K562 (cell line): ENCODE data around the gene CD300LG. TPM values are rescaled to one million over a fixed set of nuclear protein-coding genes. Genes with fewer than 3 reads are reported as not detected.
A peak's percentile ranks its signal among the peaks of the same experiment; 100 is the strongest.

Experiments
- ARNT ChIP-seq, 2 experiments: fragments of 450-650 bp; IDR thresholded peaks; 2 replicates each; pipeline ENCODE4 v1.6.1; 2016; ENCODE audit warnings: mild to moderate bottlenecking in 1 of 2
- CREBBP ChIP-seq: IDR thresholded peaks from one replicate; pipeline ENCODE4 v1.6.1; 2012; ENCODE audit warnings: low read depth, mild to moderate bottlenecking, control low read depth, inconsistent platforms, low read length
- FIP1L1 ChIP-seq: fragments of 200-400 bp; formaldehyde crosslinking; IDR thresholded peaks from 2 replicates; pipeline ENCODE4 v1.6.1; 2018; ENCODE audit warnings: mild to moderate bottlenecking, low read depth, low read length; ENCODE audit not compliant: poor library complexity, severe bottlenecking
- GATAD2B ChIP-seq: fragments of 450-650 bp; IDR thresholded peaks from 2 replicates; pipeline ENCODE4 v1.6.1; 2017; ENCODE audit warnings: mild to moderate bottlenecking, borderline replicate concordance
- HNRNPLL ChIP-seq: fragments of 200-400 bp; formaldehyde crosslinking; IDR thresholded peaks from 2 replicates; pipeline ENCODE4 v1.6.1; 2017; ENCODE audit warnings: low read length, low read depth, mild to moderate bottlenecking; ENCODE audit not compliant: poor library complexity, severe bottlenecking
- NFIC ChIP-seq: fragments of 450-650 bp; IDR thresholded peaks from 2 replicates; pipeline ENCODE4 v1.6.1; 2017; ENCODE audit warnings: mild to moderate bottlenecking, inconsistent platforms
- NONO ChIP-seq, 2 experiments: fragments of 200-400 bp in 1 of 2; fragments of 450-650 bp in 1 of 2; formaldehyde crosslinking in 1 of 2; IDR thresholded peaks; 2 replicates each; pipeline ENCODE4 v1.6.1; 2017; ENCODE audit warnings: low read depth in 2 of 2, mild to moderate bottlenecking in 2 of 2, moderate library complexity in 2 of 2, low read length in 1 of 2
- PCBP1 ChIP-seq: fragments of 200-400 bp; formaldehyde crosslinking; IDR thresholded peaks from 2 replicates; pipeline ENCODE4 v1.6.1; 2018; ENCODE audit warnings: mild to moderate bottlenecking, low read depth, low read length; ENCODE audit not compliant: poor library complexity, severe bottlenecking
- PHF8 ChIP-seq: fragments of 200-600 bp; sonication (generic); IDR thresholded peaks from 2 replicates; pipeline ENCODE4 v1.6.1; 2012; ENCODE audit warnings: mixed run types, mild to moderate bottlenecking, inconsistent platforms, low read length, moderate library complexity, borderline replicate concordance
- SAP30 ChIP-seq: fragments of 200-600 bp; sonication (generic); IDR thresholded peaks from 2 replicates; pipeline ENCODE4 v1.6.1; 2012; ENCODE audit warnings: borderline replicate concordance, low read depth, mild to moderate bottlenecking, moderate library complexity, low read length, control low read depth, inconsistent platforms; ENCODE audit not compliant: insufficient read depth, poor library complexity, severe bottlenecking
- SIN3B ChIP-seq: fragments of 450-650 bp; IDR thresholded peaks from 2 replicates; pipeline ENCODE4 v1.6.1; 2017; ENCODE audit warnings: low read depth, mild to moderate bottlenecking, moderate library complexity
- THRAP3 ChIP-seq: fragments of 450-650 bp; IDR thresholded peaks from 2 replicates; pipeline ENCODE4 v1.6.1; 2016; ENCODE audit warnings: mild to moderate bottlenecking, inconsistent platforms, borderline replicate concordance
- ZNF316 ChIP-seq: fragments of 450-650 bp; IDR thresholded peaks from 2 replicates; pipeline ENCODE4 v1.6.1; 2016
- ZNF408 ChIP-seq: fragments of 250-450 bp; sonication (Bioruptor Pico); IDR thresholded peaks from 2 replicates; pipeline ENCODE4 v1.4.0; 2020; ENCODE audit warnings: low read depth, mild to moderate bottlenecking, moderate library complexity
- ZNF583 ChIP-seq: fragments of 250-450 bp; sonication (Bioruptor Pico); IDR thresholded peaks from 2 replicates; pipeline ENCODE4 v1.4.0; 2020
- ZNF668 ChIP-seq: fragments of 250-450 bp; sonication (Bioruptor Pico); IDR thresholded peaks from 2 replicates; pipeline ENCODE4 v1.8.0; 2022; ENCODE audit warnings: mild to moderate bottlenecking, inconsistent platforms
- polyA plus RNA-seq, 8 experiments: library from polyadenylated mRNA; depleted of rRNA in 4 of 8; stranded (reverse) in 5 of 8; unstranded in 3 of 8; fragments of >200 nt; fragmentation: Nextera tagmentation in 2 of 8; fragmentation: Illumina TruSeq in 1 of 8; extraction: Ambion mirVana in 2 of 8; extraction: Trizol in 1 of 8; gene quantifications; 2 replicates each; pipeline versions ENCODE4 v1.2.1 to v1.2.3, GENCODE V29; 2011 to 2014; ENCODE audit warnings: inconsistent platforms in 1 of 8, missing spikeins in 1 of 8
- total RNA-seq, 7 experiments: library from RNA; depleted of rRNA in 6 of 7; stranded (reverse); fragments of >200 nt in 6 of 7; fragmentation: Illumina TruSeq in 2 of 7; extraction: Trizol in 2 of 7; gene quantifications; 2 replicates each; pipeline versions ENCODE4 v1.2.1 to v1.2.3, GENCODE V29; 2011 to 2021; ENCODE audit warnings: low replicate concordance in 1 of 7
- TF ChIP-seq, protein P1 (sequence below): fragments of 250-450 bp; sonication (Bioruptor Pico); IDR thresholded peaks from 2 replicates; pipeline ENCODE4 v1.4.0; 2020; ENCODE audit warnings: mild to moderate bottlenecking
- TF ChIP-seq, protein P2 (sequence below): sonication (generic); formaldehyde crosslinking; IDR thresholded peaks from 2 replicates; pipeline ENCODE4 v1.8.0; 2023; ENCODE audit warnings: mild to moderate bottlenecking, missing genetic modification reagents
- TF ChIP-seq, protein P3 (sequence below): fragments of 150-350 bp; conservative IDR thresholded peaks from 2 replicates; pipeline ENCODE4 v1.6.1; 2014; ENCODE audit warnings: low read length
- TF ChIP-seq, protein P4 (sequence below): fragments of 250-450 bp; sonication (Bioruptor Pico); IDR thresholded peaks from 2 replicates; pipeline ENCODE4 v1.4.0; 2020

Gene CD300LG
- total and polyA plus RNA-seq, 9 of the 15 experiments (the other 6 are each of a cell fraction or from before 2014, with no cell fraction given): not detected

DNA sequence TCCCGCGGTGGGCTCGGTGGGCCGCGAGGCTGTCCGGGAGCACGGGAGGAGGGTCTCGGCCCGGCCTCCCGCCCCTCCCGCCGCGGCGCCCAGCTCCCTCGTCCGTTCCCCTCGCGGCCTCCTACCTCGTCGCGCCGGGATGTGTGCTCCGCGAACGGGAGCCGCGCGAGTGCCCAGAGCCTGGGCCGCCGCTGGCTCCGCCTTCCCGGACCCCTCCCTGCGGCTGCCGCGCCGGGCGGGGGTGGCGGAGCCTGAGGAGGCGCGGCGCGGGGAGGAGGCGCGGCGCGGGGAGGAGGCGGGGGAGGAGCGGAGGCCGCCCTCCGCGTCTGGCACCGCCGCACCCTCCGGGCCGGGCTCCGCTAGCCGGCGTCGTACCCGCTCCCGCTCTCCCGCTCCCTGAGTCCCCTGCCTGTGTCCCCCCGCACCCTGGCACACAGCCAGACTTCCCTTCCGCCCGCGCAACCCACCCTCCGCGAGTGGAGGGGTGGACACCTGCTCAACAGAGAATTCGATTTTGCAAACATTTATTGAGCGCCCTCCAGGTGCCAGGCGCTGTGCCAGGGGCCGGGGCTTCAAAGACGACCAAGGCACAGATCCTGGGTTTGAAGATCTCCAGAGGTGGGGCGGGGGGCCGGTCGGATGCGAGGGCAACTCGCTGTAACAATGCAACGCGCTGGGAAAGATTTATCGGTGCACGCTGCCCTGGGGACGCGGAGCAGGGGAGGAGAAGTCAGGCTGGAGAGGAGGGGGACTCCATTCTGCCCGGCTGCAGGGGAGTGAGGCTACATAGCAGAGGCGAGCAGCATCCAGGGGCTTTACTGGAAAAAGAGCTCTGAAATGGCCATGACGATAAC lies 13.8 kb upstream of the CD300LG start, which contains the start of gene MPP3 (continued):
- no peak for TF ChIP-seq SAP30
- 0 out of 4 replicates have a peak, but pooled peaks of 1 of the 2 experiments have one; percentile 50 for TF ChIP-seq NONO (IDR thresholded peaks at IDR 0.05; ENCODE audit: low read depth in 2 of 2, low read length in 1 of 2)
- TF ChIP-seq PHF8: peak; percentile 68; the same call in 1 of the 2 replicates
- TF ChIP-seq ZNF316: no peak
- TF ChIP-seq HNRNPLL: no peak
- TF ChIP-seq THRAP3: no peak
- TF ChIP-seq NFIC: peak; percentile 90
- peak; percentile 31; the same call in 1 of the 2 replicates for TF ChIP-seq SIN3B
- no peak for TF ChIP-seq ZNF583
- TF ChIP-seq ARNT (IDR thresholded peaks at IDR 0.05): no peak
- TF ChIP-seq, protein P1, sequence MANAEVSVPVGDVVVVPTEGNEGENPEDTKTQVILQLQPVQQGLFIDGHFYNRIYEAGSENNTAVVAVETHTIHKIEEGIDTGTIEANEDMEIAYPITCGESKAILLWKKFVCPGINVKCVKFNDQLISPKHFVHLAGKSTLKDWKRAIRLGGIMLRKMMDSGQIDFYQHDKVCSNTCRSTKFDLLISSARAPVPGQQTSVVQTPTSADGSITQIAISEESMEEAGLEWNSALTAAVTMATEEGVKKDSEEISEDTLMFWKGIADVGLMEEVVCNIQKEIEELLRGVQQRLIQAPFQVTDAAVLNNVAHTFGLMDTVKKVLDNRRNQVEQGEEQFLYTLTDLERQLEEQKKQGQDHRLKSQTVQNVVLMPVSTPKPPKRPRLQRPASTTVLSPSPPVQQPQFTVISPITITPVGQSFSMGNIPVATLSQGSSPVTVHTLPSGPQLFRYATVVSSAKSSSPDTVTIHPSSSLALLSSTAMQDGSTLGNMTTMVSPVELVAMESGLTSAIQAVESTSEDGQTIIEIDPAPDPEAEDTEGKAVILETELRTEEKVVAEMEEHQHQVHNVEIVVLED (CRISPR knock-in tag): peak; percentile 65
- TF ChIP-seq, protein P2, sequence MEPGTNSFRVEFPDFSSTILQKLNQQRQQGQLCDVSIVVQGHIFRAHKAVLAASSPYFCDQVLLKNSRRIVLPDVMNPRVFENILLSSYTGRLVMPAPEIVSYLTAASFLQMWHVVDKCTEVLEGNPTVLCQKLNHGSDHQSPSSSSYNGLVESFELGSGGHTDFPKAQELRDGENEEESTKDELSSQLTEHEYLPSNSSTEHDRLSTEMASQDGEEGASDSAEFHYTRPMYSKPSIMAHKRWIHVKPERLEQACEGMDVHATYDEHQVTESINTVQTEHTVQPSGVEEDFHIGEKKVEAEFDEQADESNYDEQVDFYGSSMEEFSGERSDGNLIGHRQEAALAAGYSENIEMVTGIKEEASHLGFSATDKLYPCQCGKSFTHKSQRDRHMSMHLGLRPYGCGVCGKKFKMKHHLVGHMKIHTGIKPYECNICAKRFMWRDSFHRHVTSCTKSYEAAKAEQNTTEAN (CRISPR knock-in tag): no peak
- TF ChIP-seq ZNF408 (CRISPR knock-in tag): no peak
- TF ChIP-seq CREBBP: no peak
- TF ChIP-seq GATAD2B: peak; percentile 71
- peak; percentile 51 for TF ChIP-seq PCBP1
- TF ChIP-seq FIP1L1: no peak
- TF ChIP-seq, protein P3, sequence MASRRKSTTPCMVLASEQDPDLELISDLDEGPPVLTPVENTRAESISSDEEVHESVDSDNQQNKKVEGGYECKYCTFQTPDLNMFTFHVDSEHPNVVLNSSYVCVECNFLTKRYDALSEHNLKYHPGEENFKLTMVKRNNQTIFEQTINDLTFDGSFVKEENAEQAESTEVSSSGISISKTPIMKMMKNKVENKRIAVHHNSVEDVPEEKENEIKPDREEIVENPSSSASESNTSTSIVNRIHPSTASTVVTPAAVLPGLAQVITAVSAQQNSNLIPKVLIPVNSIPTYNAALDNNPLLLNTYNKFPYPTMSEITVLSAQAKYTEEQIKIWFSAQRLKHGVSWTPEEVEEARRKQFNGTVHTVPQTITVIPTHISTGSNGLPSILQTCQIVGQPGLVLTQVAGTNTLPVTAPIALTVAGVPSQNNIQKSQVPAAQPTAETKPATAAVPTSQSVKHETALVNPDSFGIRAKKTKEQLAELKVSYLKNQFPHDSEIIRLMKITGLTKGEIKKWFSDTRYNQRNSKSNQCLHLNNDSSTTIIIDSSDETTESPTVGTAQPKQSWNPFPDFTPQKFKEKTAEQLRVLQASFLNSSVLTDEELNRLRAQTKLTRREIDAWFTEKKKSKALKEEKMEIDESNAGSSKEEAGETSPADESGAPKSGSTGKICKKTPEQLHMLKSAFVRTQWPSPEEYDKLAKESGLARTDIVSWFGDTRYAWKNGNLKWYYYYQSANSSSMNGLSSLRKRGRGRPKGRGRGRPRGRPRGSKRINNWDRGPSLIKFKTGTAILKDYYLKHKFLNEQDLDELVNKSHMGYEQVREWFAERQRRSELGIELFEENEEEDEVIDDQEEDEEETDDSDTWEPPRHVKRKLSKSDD: no peak
- TF ChIP-seq, protein P4, sequence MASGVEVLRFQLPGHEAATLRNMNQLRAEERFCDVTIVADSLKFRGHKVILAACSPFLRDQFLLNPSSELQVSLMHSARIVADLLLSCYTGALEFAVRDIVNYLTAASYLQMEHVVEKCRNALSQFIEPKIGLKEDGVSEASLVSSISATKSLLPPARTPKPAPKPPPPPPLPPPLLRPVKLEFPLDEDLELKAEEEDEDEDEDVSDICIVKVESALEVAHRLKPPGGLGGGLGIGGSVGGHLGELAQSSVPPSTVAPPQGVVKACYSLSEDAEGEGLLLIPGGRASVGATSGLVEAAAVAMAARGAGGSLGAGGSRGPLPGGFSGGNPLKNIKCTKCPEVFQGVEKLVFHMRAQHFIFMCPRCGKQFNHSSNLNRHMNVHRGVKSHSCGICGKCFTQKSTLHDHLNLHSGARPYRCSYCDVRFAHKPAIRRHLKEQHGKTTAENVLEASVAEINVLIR (CRISPR knock-in tag): no peak
- TF ChIP-seq ZNF668 (CRISPR knock-in tag): no peak
